NCI-H510A (cell line): ENCODE results near the gene CPTP.
"Not testable (repeated sequence)": the region's sequence is repeated elsewhere in the genome, so short reads cannot be mapped to it uniquely, and the experiment has no call there.

ENCODE experiments used
- DNase-seq: peaks from one replicate; lab custom pipeline; 2025; lab: John Stamatoyannopoulos, UW

The CPTP gene

DNA sequence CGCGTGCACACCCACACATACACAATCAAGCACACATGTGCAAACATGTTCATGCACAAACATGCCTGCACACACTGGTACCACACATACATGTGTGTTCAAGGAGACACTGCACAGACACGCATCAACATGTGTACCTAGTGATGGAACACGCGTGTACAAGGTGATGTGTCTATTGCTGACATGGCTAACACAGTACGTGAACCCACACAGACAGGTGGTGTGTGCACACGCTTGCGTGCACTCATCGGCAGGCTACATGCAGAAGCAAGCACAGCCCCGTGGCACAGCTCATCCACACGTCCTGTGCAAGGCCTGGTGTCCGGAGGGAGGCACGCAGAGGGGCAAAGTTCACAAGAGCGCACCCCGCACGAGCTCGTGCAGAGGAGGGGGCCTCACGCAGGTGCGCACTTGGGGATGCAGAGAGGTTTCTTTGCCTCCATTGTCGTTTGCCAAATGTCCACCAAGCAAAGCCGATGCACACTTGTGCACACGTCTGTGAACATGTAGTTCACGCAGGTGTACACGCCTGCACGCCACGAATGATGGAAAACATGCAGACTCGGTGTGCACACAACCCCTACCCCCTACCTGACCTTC, 17.8 kb upstream of the CPTP start:
- DNase-seq: no peak

GRCh38 chr1:1307261-1307922, 17.2 kb upstream of the CPTP start:
- DNase-seq: no peak

DNA sequence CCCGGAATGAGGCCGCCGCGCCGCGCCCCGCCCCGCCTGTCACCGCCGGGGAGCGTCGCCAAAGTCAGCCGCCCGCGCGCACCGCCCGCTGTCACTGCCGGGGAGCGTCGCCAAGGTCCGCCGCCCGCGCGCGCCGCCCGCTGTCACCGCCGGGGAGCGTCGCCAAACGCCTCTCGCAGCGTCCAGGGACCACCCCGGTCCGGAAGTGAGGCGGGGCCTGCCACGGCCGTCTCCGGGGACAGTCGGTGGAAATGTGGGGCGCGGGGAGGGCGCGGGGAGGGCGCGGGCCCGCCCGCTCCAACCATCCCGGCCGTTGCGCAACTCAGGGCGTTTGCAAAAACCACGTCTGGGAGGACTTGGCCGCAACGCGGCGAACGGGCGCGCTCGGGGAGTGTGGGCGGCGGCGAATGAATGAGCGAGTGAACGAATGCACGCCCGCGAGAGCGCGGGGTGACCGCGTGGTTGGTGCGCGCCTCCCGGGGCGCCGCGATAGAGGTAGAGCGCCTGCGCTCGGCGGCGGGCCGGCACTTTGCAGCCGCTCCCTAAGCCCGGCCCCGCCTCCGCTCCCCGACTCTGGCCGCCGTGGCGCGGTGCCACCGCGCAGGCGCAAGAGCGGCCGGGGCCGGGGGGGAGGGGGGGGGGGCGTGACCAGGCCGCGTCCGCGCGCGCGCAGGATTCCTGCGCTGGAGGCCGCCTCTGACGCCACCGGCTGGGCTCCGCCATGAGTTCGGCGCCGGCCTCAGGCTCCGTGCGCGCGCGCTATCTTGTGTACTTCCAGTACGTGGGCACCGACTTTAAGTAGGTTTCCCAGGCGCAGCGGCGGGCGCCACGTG, 16.5 kb upstream of the CPTP start, which contains the start of the genes ACAP3 and PUSL1:
ACAP3 (minus strand) TSS at position 8 of the 833 bp plus-strand sequence. CDS start 115 bp downstream, outside the sequence.
PUSL1 (plus strand) TSS at position 675 of the 833 bp plus-strand sequence; CDS start at position 722, 47 bp downstream.
- peak; percentile 98 for DNase-seq

DNA sequence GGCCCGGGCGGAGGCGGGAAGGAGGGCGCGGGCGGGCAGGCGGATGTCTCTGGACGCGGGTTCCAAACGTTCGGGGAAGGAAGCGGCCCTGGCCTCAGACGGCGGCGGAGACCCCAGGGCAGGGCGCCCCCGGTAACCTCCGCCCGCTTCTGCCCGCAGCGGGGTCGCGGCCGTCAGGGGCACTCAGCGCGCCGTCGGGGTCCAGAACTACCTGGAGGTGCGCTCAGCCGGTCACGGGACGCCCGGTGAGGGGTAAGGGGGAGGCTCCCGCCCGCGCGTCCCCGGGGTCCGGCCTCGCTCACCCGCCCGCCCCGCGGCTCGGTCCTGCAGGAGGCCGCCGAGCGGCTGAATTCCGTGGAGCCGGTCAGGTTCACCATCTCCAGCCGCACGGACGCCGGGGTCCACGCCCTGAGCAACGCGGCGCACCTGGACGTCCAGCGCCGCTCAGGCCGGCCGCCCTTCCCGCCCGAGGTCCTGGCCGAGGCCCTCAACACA, 15.8 kb upstream of the CPTP start:
- no peak for DNase-seq

GRCh38 chr1:1309251-1310108, 15.1 kb upstream of the CPTP start:
- DNase-seq: peak; percentile 80

- no peak for DNase-seq
These were observed 14.6 kb upstream of the CPTP start for GRCh38 chr1:1310109-1310385.

- DNase-seq: no peak
These were observed 14.0 kb upstream of the CPTP start for GRCh38 chr1:1310476-1311053.

DNA sequence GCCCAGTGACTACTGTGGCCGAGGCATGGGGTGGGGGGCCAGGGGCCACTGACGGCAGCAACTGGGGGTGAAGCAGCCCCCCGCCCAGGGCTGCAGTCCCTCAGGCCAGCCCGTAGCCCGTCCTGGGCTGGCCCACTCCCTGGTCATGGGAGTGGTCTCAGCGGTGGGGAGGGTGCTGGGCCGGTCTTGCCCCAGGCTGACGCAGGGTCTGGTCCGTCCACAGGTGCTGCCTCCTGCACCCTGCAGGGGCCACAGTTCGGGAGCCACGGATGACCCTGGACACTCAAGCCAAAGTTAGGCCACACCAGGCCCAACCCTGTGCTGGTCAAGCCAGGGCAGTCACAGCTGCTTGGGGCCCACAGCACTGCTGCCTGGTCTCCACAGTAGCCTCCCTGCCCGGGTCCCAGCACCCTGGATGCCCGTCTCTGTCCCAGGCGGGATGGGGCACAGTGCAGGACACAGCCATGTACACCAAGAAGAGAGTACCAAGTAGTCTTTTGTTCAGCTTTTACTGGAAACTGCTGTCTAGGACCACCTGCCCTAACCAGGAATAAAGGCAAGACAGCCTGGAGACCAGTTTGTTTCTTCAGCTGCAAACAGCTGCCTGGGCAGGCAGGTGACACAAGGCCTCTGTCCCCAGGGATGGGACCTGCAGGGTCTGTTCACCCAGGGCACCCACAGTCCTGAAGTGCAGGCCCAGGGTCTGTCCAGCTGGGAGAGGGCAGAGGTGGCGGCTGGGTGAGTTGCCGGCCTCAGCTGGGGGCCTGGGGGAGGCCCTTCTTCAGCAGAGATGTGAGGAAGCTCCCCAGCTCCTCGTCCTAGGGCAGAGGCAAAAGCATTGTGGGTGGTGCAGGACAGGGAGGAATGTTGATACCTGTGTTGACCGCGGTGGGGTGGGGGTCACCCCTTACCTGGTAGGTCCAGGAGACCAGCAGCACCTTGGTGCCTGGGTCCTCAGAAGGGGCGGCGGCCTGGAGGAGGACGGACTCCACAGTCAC, 13.2 kb upstream of the CPTP start:
- no peak for DNase-seq

DNA sequence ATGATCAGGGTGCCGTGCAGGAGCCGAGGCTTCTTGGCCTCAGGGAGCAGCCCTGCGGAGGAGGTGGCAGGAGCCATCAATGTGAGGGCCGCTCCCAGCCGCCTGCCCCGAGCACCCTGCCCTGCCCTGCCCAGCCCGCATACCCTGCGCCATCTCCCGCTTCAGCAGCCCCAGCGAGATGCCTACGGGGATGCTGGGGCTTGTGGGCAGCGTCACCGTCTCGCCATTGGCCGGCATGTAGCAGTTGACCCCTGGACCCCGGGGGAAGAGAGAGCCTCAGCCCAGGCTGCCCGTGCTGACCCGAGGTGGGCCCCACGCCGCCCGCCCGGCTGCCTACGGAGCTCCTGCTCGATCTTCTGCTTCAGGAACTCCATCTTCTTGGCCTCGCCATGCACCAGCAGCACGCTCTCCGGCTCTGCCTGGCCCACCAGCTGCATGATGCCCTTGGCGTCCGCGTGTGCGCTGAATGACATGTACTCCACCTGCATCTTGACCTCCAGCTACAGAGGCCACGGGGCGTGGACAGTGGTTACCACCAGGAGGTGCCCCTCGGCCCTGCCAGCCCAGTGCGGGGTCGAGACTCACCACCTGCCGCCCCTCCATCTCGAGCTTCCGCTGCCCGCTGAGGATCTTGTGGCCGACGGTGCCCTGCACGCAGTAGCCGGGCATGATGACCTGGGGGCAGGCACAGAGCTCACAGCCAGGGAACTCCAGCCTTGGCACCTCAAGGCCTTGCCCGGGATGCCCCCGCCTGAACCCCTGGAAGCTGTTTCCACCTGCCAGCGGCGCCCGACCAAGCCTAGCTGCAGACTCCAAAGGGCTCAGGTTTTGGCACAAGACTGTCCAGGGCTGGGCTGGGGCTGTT, 11.9 kb upstream of the CPTP start:
- DNase-seq: no peak

DNA sequence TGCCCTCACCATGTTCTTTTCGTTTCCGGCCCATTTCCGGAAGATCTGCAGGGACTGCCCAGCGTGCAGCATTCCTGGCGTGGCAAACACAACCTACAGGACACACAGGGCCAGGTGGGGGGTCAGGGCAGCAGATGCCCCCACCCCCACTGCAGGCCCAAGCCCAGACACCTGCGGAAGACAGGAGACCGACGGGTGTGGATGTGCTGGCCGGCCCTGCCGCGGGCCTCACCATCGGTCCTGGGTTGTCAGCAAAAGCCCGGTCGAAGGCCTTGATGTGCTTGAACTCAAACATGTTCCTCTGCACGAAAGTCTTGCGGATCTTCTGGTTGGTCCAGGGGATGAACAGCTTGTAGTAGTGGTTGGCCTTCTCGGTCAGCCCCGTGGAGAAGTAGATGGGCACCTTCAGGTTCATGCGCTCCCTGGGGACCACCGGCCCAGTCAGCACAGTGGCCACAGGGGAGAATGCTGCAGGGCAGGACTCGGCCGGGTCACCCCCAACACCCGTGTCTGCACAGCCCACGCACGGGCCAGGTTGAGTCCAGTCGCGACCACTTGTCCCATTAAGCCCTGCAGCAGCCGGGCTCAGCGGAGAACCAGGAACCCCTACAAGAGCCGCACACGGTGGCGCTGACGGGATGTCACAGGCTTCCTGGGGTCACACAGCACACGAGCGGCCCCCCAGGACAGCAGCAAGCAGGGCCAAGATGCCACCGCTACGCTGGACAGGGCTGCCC, 10.9 kb upstream of the CPTP start:
- DNase-seq: no peak

DNA sequence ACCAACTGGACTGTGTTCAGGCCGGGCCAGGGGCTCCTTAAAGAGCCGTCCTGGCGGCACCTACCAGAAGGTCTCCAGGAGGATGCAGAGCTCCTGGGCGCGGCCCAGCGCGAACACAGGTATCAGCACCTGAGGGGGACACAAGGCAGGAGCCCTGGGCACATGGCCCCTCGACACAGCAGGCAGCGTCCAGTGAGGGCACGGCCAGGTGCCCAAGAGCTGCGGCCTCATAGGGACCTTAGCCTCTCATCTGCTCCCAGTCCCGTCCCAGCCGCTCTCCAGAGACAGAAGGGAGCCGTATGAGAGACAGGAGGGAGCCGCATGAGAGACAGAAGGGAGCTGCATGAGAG, 10.4 kb upstream of the CPTP start:
- DNase-seq: no peak

GRCh38 chr1:1314678-1315335, 9.8 kb upstream of the CPTP start:
- no peak for DNase-seq

DNA sequence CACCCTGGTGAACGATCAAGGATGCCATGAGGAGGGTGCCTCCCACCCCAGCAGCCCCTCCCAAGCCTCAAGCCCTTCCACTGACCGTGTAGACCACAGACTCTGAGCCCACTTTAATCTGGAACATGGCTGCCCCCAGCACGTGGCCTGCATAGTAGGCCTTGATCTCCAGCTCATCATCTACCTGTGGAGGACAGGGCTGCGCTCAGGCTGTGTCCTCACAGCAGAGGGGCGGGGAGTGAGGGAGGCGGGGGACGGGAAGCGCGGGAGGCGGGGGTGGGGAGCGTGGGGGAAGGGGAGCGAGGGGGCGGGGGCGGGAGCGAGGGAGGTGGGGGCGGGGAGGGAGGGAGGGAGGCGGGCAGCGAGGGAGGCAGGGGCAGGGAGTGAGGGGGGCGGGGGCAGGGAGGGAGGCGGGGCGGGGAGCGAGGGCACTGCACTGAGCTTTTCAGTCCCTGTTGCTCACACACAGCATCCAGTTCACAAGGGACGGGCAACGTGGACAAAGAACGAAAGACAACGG, 9.1 kb upstream of the CPTP start:
- DNase-seq: peak; percentile 98

GRCh38 chr1:1316199-1316598, 8.4 kb upstream of the CPTP start:
- not testable (repeated sequence) for DNase-seq

- no peak for DNase-seq
These were observed 7.2 kb upstream of the CPTP start for GRCh38 chr1:1317420-1317819.

- peak; percentile 80 for DNase-seq
These were observed 6.4 kb upstream of the CPTP start for GRCh38 chr1:1318131-1318652.

GRCh38 chr1:1318777-1319645, 5.6 kb upstream of the CPTP start:
- DNase-seq: no peak
